Endometrial microvascular endothelial cells (primary cell): ENCODE data around the gene NEBL. TPM values are rescaled to one million over a fixed set of nuclear protein-coding genes. Genes with fewer than 3 reads are reported as not detected.

Source experiments
- in situ Hi-C: cut with HindIII; loops from 2 replicates; pipeline ENCODE4 v1.10.0; 2017; ENCODE audit warnings: low sequenced_read_pairs, low pct_unique_long_range_greater_than_20kb; ENCODE audit errors: inconsistent ontology term
- total RNA-seq: library from RNA; depleted of rRNA; stranded (reverse); fragments of >200 nt; gene quantifications from one replicate; pipeline ENCODE4 v1.2.3, GENCODE V29; 2015; ENCODE audit errors: inconsistent ontology term

NEBL gene
- total RNA-seq, 1 donor from 2014 or later: 5.9 TPM

GRCh38 chr10:20908391-20908790, 11.3 kb upstream of the NEBL start:
- in situ Hi-C loops: no loop called here

DNA sequence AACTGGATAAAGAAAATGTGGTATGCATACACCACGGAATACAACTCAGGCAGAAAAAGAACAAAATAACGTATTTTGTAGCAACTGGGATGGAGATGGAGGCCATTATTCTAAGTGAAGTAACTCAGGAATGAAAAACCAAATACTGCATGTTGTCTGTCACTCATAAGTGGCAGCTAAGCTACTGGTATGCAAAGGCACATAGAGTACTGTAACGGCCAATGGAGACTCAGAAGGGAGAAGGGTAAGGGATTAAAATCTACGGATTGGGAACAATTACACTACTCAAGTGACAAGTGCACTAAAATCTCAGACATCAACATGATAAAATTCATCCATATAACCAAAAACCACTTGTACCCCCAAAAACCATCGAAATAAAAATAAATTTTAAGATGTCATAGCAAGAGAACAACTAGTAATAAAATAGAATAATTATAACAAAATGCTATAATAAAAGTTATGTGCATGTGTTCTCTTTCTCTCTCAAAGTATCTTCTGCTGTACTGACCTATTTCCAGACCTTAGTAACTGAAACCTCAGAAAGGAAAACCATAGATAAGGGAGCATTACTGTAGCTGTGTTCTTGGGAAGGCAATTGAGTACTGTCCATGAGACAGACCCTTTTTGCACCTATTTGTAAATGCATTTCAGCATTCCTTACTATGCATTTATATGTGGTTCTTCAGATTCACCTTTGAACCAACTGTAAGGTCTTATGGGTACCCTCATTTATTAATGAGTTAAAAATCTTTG, 6.7 kb upstream of the NEBL start:
- in situ Hi-C loops: no loop called here

- in situ Hi-C loops: no loop called here
Observed at GRCh38 chr10:20901110-20901509, 4.0 kb upstream of the NEBL start.

DNA sequence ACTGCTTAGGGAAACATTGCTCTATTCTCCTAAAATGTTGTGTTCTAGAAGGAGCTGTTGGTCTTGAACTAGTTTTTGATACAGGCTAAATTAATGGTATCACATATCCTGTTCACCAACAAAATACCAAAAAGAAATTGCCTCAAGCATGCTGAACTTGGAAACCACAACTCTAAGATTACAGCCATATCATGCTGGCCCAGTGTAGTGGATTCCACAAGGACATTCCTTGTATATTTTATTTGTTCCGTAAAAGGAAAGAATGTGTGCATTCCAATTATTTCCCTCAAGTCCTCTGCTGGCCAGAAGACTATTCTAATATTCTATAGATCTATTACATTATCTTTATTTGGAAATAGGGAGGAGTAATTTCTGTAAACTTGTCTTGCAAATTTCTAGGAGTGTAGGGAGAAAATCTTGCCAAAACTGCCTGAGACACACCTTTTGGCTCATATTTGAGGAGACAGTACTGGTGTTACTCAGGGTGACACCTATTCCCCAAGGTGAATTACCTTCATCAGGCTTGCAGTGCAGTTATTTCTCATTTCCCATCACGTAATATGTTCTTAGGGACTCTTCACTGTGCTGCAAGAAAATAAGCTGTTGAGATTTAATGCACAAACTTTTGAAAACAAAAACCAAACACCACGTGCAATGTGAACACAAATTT, 1.9 kb upstream of the NEBL start:
- in situ Hi-C loops: no loop called here

DNA sequence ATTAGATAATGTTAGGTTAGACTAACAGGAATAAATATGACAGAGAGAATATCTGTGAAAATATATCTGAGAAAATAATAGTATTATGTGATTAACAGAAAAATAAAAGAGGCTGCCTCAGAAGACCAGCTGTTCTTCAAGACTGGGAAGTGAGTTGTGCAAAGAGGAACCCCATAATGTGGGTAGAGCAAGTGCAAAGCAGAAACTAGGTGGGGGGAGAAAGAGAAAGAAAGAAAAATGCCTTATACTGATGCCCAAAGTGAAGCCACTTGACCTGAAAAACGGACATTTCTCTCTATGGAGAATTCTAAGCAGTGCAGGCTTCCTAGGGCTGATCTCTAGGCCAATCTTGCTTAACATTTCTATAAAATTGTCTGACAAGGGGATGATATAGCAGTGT, 3.8 kb downstream of the NEBL start:
- in situ Hi-C loops: no loop called here

- in situ Hi-C loops: no loop called here
Observed at GRCh38 chr10:20892796-20893195, 4.3 kb downstream of the NEBL start.

DNA sequence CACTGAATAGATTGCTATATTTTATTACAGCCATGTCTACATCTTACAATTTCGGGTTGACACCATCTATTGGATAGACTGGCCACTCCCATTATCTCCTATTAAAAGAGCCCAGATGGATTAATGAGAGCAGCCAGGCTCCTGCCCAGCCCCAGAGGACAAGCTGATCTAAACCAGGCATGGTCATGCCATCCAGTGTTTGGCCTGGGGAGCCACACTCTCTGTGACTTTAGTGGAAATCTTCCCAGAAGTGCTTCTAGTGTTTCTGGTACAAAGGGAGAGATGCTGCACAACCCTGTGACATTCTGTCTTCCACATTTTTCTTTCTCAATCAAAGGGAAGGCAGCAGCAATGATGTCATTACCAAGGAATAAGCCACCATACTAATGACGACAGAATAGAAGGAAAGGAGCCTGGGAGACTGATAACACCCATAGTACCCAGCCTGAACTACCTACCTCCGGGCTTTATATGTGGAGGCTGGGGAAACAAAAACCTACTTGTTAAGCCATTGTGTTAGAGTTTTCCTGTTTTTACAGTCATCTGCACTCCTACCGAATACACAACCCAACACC, 5.0 kb downstream of the NEBL start:
- in situ Hi-C loops: no loop called here

GRCh38 chr10:20891338-20891714, 5.8 kb downstream of the NEBL start:
- in situ Hi-C loops: no loop called here

DNA sequence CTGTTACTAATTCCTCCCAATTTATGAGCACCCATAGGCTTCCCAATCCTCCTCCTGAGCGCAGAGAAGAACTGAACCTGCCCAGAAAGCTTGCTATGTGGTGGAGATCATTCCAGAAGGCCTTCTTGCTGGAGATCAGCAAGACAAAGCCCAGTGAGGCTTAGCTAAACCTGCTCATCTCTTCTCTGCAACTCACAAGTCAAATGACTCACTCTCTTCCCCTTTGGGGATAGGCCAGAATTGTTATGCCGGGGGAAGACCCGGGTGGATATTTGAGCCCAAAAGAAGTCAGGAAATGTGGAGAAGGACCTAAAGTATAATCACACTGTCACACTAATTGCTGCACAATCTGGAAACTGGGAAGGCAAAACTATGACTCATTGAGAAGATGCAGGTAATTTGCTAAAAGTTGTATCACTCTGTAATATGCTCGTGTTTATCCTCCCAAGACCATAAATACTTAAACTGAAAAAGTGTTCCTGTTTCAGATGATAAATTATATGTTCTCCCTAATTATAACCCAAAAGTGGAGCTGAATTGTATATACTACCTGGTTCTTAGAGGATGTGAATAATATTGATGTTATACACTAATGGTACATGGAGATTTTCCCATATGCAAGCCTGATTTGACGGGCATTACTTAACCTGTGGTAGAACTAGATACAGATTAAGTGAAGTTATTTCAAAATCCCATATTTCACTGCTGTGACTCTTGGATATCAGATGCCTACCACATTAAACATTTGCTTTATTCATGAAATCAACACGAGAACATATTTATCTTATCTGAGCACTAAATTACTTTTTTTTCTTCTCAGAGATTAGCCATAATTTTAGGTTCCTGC, 6.4 kb downstream of the NEBL start:
- in situ Hi-C loops: no loop called here

DNA sequence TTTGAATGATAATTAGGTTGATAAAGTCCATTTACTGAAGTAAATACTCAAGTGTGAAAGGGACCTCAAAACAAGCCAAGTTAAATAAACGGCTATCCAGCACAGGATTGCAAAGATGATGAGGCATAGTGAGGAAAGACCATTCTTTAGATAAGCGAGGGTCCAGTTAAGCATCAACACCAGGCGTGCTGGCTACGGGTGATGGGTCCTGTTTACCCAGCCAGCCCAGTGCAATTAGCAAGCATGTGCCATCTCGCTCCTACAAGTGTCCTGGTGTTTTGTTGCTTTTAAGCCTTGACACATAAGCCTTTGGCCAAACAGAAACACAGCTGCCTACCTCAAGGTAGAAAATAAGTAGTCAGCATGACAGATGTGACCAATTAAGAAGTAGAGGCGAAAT, 7.1 kb downstream of the NEBL start:
- in situ Hi-C loops: no loop called here

GRCh38 chr10:20888620-20889330, 8.3 kb downstream of the NEBL start:
- in situ Hi-C loops: no loop called here

DNA sequence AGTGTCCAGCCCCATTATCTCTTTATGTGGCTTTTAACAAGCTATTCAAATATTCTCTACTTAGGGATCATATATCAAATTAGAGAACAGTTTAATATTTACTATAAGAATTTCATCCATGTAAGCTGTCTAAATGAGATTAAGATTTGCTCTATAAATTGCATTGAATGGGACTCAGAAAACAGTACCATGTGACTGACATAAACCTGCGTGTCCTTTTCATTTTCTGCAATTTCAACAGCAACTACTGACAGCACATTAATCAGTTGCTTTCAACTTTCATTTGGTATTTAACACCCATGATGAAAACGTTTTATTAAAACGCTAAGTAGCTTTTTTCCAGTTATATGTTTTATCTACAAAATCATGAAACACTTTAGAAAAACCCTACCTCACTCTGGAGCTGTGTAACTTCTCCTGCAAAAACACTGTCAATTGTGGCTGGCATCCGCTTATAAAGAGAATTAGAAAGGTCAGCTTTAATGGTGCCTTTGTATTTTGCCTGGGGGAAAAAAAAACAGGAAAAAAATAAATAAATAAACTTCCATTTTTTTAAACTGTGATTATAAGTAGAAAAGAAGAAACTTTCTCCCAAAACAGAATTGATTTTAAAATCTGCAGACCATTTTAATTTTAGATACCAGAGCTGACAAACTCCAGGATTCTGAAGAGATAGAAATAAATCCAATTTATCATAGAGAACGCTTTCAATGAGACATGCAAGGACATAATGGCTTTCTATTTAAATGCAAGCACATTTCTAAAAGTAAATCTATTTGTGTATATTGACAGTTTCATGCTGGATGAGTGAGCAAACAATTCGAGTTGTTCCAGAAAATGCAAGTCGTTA, 9.2 kb downstream of the NEBL start:
- in situ Hi-C loops: no loop called here

DNA sequence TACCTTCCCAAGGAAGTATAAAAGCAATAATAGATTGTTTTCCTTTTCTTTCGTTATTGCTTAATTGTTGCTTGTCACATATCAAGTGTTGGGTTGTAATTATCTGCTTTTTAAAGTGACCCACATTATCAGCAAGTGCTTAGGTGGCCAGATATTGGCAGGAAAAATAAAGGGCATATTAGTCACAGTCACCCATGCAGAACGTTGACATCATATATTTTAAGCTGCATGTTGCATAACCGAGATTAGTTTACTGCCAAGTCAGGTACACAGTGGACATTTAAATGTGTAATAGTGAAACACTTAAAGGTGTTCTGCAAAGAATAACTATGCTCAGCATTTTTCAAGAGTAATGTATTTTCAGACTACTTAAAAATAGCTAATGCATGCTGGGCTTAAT, 11.4 kb downstream of the NEBL start:
- in situ Hi-C loops: no loop called here

GRCh38 chr10:20883552-20883951, 13.6 kb downstream of the NEBL start:
- in situ Hi-C loops: no loop called here

- in situ Hi-C loops: no loop called here
Observed at GRCh38 chr10:20882091-20882490, 15.0 kb downstream of the NEBL start.

GRCh38 chr10:20879136-20879535, 18.0 kb downstream of the NEBL start:
- in situ Hi-C loops: no loop called here

DNA sequence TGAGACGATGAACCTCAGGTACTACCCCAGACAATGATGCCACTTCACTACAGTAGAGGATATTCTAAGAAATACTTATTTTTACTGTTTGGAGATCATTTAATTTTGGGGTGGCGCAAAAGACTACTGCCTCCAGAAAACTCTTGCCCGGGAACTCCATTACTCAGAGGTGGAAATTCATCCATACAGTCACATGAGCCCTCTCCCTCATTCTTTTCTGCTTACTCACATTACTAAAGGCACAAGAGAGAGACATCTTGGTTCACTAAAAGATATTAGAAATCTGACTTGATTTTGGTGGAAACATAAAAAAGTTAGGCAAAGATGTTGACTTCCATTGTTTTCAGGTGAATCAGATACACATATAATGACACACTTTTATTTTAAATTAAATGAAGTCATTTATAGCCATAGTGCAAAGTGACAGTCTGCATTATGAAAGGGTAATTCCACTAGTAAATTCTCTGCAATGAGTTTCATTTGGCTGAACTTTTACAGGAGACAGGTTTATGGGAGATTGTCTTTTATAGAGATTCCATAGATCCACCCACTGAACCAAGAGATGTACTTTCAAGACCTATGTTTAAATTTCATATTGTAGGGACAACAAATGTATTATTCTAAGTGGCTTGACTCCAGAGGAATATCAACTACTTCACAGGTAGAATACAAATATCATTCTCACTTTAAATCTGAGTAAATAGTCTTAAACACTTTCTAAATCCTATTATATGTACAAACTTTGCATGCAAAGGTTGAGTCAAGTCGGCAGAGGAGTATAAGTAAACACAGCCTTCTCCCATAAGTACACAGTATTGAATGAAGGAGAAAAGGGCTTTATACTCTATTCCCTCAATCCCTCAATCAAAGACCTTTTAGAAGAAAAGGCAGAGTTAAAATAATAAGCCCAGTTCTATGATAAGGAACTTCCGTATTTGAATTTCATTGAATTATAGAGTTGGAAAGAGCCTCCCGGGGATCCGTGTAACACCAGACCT, 18.8 kb downstream of the NEBL start:
- in situ Hi-C loops: no loop called here
